CD4-positive, alpha-beta T cell treated with Interferon alpha-2 for 1 hour (primary cell): Measurements from ENCODE around the gene PLK5.
"Not testable (repeated sequence)": the region's sequence is repeated elsewhere in the genome, so short reads cannot be mapped to it uniquely, and the experiment has no call there.

Source experiments
- DNase-seq, 2 donors: peaks; one replicate each; pipeline ENCODE4 v3.0.0-alpha.2; 2020 to 2022

PLK5 gene

GRCh38 chr19:1491114-1491848 lies 32.6 kb upstream of the PLK5 start, which contains the start of gene REEP6:
TSS of gene REEP6 (plus strand) at chr19:1491181. CDS start at chr19:1491270, 89 bp downstream.
- DNase-seq, result no peak

GRCh38 chr19:1491849-1492170 lies 32.1 kb upstream of the PLK5 start:
- DNase-seq, result no peak

- no peak for DNase-seq
Observed at GRCh38 chr19:1492474-1493006, 31.3 kb upstream of the PLK5 start.

- DNase-seq, result no peak
Observed at GRCh38 chr19:1494115-1494815, 29.6 kb upstream of the PLK5 start.

GRCh38 chr19:1495051-1495798 lies 28.7 kb upstream of the PLK5 start:
- no peak for DNase-seq

GRCh38 chr19:1495799-1496713 lies 27.8 kb upstream of the PLK5 start:
- DNase-seq, result no peak

GRCh38 chr19:1496714-1497577 lies 26.9 kb upstream of the PLK5 start:
- DNase-seq, result no peak

- no peak for DNase-seq
Observed at GRCh38 chr19:1497578-1498235, 26.2 kb upstream of the PLK5 start.

- not testable (repeated sequence) for DNase-seq
Observed at GRCh38 chr19:1499231-1499630, 24.6 kb upstream of the PLK5 start.

- DNase-seq, result no peak
Observed at GRCh38 chr19:1501200-1501595, 22.7 kb upstream of the PLK5 start.

- DNase-seq, result no peak
Observed at GRCh38 chr19:1502433-1503088, 21.3 kb upstream of the PLK5 start.

- DNase-seq, result peak; percentile 49 to 69
Observed at GRCh38 chr19:1503089-1503924, 20.6 kb upstream of the PLK5 start.

- no peak for DNase-seq
Observed at GRCh38 chr19:1503925-1504773, 19.7 kb upstream of the PLK5 start.

- no peak for DNase-seq
Observed at GRCh38 chr19:1505012-1505411, 18.9 kb upstream of the PLK5 start.

- DNase-seq, result no peak
Observed at GRCh38 chr19:1505991-1506881, 17.6 kb upstream of the PLK5 start.

GRCh38 chr19:1507192-1507660 lies 16.7 kb upstream of the PLK5 start:
- DNase-seq, result no peak
